Vagina (tissue), 2 donors: Measurements from ENCODE around the gene CAB39L. TPM values are rescaled to one million over a fixed set of nuclear protein-coding genes. Genes with fewer than 3 reads are reported as not detected.

Source experiments
- DNase-seq, 2 donors: peaks; one replicate each; pipeline ENCODE4 v3.0.0-alpha.2; 2017; ENCODE audit errors: extremely low spot score in 2 of 2
- H3K27ac ChIP-seq: fragments of 200-600 bp; sonication (generic); one replicate; pipeline ENCODE4 v1.5.1; 2019
- H3K27me3 ChIP-seq: fragments of 200-600 bp; sonication (generic); one replicate; pipeline ENCODE4 v1.5.1; 2019
- H3K36me3 ChIP-seq, 2 donors: fragments of 200-600 bp; sonication (generic); one replicate each; pipeline ENCODE4 v1.5.1; 2017 to 2019
- H3K4me1 ChIP-seq: fragments of 200-600 bp; sonication (generic); one replicate; pipeline ENCODE4 v1.5.1; 2019
- H3K4me3 ChIP-seq, 2 donors: fragments of 200-600 bp; sonication (generic); 1 replicate in 1 of 2; 2 replicates in 1 of 2; pipeline ENCODE4 v1.5.1; 2016 to 2019
- H3K9me3 ChIP-seq: fragments of 200-600 bp; sonication (generic); one replicate; pipeline ENCODE4 v1.5.1; 2019
- POLR2A ChIP-seq, 2 donors: fragments of 450-650 bp; IDR thresholded peaks; one replicate each; pipeline ENCODE4 v1.6.1; 2017; ENCODE audit warnings: antibody characterized with exemption in 2 of 2, mild to moderate bottlenecking in 2 of 2, moderate library complexity in 2 of 2
- POLR2AphosphoS5 ChIP-seq, 2 donors: sonication (generic); formaldehyde crosslinking; IDR thresholded peaks; one replicate each; pipeline ENCODE4 v1.9.0; 2017; ENCODE audit warnings: antibody characterized with exemption in 2 of 2, mild to moderate bottlenecking in 2 of 2, low read depth in 1 of 2; ENCODE audit not compliant: insufficient read depth in 1 of 2
- intact Hi-C: fragments of 100-400 bp; cut with DNase I; formaldehyde crosslinking; loops from one replicate; pipeline ENCODE4 v1.15.1; 2023
- total RNA-seq: library from RNA; depleted of rRNA; stranded (reverse); fragments of >200 nt; gene quantifications from one replicate; pipeline ENCODE4 v1.2.3, GENCODE V29; 2016
- TF ChIP-seq, protein P1 (sequence below), 3 experiments: fragments of 450-650 bp in 2 of 3; fragments of 200-600 bp in 1 of 3; sonication (generic) in 1 of 3; IDR thresholded peaks; one replicate each; pipeline ENCODE4 v1.5.1; 2017 to 2019; ENCODE audit warnings: antibody characterized with exemption in 3 of 3, mild to moderate bottlenecking in 2 of 3, moderate library complexity in 2 of 3

Gene CAB39L
- total RNA-seq, 1 donor from 2014 or later: 31.7 TPM

DNA sequence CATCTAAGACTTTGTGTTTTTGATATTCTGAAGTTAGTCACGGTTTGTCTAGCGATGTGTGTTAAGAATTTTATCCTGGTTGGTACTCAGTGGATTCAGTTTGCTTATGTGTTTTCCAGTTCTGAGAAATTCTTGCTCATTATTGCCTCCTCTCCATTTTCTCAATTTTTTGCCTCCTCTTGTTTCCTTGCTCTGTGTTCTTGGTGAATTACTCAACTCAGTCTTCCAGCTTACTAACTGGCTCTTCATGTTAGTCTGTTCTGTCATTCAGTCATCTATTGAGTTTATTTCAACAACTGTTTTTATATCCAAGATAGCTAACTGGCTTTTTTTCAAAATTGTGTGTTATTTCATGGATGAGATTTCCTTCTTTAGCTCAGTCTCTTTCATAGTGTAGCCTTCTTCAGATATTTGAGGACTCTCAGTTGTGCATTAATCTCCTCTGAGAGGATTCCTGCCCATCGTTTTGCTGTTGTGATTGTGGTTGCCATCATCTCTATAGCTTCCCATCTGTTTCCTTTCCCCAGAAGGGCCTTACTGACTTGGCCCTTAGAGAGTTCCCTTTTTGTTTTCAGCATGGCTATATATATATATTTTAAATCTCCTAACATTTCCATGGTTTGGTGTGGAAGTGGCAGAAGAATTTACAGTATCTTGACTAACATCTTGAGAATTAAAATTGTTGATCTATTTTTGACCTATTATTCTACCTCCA, 6.4 kb upstream of the CAB39L start:
- H3K4me1 ChIP-seq: peaks cover 24% of the 10 kb centered on the region

DNA sequence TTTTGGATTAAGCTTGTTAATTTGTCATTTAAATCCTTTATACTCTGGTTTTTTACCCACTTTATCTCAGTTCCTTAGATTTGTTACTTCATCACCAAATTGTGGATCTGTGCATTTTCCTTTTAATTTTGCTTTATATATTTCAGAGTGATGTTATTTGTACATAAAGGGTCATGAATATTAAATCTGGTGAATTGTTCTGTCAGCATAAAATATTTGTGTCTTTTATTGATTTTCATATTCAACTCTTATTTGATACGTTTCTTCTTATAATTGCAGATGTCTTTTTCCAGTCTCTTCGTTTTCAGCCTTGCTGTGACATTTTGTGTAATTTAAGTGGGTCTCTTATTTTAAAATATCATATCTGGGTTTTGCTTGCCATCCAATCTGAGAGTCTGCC, 4.9 kb upstream of the CAB39L start:
- no peaks in the 10 kb centered on the region for H3K9me3 ChIP-seq
- H3K4me1 ChIP-seq: peaks cover 31% of the 10 kb centered on the region
- DNase-seq: no peak
- TF ChIP-seq, protein P1, sequence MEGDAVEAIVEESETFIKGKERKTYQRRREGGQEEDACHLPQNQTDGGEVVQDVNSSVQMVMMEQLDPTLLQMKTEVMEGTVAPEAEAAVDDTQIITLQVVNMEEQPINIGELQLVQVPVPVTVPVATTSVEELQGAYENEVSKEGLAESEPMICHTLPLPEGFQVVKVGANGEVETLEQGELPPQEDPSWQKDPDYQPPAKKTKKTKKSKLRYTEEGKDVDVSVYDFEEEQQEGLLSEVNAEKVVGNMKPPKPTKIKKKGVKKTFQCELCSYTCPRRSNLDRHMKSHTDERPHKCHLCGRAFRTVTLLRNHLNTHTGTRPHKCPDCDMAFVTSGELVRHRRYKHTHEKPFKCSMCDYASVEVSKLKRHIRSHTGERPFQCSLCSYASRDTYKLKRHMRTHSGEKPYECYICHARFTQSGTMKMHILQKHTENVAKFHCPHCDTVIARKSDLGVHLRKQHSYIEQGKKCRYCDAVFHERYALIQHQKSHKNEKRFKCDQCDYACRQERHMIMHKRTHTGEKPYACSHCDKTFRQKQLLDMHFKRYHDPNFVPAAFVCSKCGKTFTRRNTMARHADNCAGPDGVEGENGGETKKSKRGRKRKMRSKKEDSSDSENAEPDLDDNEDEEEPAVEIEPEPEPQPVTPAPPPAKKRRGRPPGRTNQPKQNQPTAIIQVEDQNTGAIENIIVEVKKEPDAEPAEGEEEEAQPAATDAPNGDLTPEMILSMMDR (IDR thresholded peaks at IDR 0.05): no peak
- TF ChIP-seq POLR2AphosphoS5 (IDR thresholded peaks at IDR 0.05; ENCODE audit: insufficient read depth in 1 of 2, low read depth in 1 of 2): no peak
- no peak for TF ChIP-seq POLR2A (IDR thresholded peaks at IDR 0.05)
- H3K27ac ChIP-seq: no peak overlapping the region
- H3K4me3 ChIP-seq: no peak overlapping the region
- intact Hi-C loops: no loop called here
- no peaks in the 10 kb centered on the region for H3K36me3 ChIP-seq
- no peaks in the 10 kb centered on the region for H3K27me3 ChIP-seq

More for the DNA sequence above, 6.4 kb upstream of the CAB39L start:
- Histone ChIP-seq H3K36me3 (no peaks in the 10 kb centered on the region), H3K4me3 (no peak overlapping the region), H3K9me3 (no peaks in the 10 kb centered on the region), H3K27ac (no peak overlapping the region), H3K27me3 (no peaks in the 10 kb centered on the region)
- TF ChIP-seq, protein P1 (IDR thresholded peaks at IDR 0.05): no peak
- TF ChIP-seq POLR2AphosphoS5 (IDR thresholded peaks at IDR 0.05; ENCODE audit: insufficient read depth in 1 of 2, low read depth in 1 of 2) (no peak), POLR2A (IDR thresholded peaks at IDR 0.05) (no peak)
- no peak for DNase-seq
- intact Hi-C loops: no loop called here

DNA sequence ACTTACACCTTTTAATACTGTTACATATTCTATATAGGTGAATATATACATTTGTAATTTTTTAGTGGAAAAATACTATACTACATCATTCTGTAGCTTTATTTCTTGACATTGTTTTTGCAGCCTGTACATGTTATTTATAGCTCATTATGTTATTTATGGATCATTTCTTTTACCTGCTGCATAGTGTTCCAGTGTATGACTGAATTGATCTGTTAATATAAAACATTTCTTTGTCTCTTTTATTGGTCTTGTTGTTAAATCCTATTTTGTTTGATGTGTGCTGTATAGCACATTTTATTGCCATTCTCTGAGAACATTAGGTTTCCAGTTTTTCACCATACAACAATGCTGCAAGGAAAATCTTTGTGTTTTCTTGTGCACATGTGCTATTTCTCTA, 2.6 kb upstream of the CAB39L start:
- H3K4me1 ChIP-seq: peaks cover 37% of the 10 kb centered on the region
- H3K36me3 ChIP-seq: no peaks in the 10 kb centered on the region
- H3K27me3 ChIP-seq: no peaks in the 10 kb centered on the region
- DNase-seq: no peak
- H3K27ac ChIP-seq: peak overlapping the region; percentile 98
- no peak overlapping the region for H3K4me3 ChIP-seq
- TF ChIP-seq, protein P1 (IDR thresholded peaks at IDR 0.05): no peak
- TF ChIP-seq POLR2A (IDR thresholded peaks at IDR 0.05) (no peak), POLR2AphosphoS5 (IDR thresholded peaks at IDR 0.05; ENCODE audit: insufficient read depth in 1 of 2, low read depth in 1 of 2) (no peak)
- intact Hi-C loops: no loop called here
- H3K9me3 ChIP-seq: no peaks in the 10 kb centered on the region

DNA sequence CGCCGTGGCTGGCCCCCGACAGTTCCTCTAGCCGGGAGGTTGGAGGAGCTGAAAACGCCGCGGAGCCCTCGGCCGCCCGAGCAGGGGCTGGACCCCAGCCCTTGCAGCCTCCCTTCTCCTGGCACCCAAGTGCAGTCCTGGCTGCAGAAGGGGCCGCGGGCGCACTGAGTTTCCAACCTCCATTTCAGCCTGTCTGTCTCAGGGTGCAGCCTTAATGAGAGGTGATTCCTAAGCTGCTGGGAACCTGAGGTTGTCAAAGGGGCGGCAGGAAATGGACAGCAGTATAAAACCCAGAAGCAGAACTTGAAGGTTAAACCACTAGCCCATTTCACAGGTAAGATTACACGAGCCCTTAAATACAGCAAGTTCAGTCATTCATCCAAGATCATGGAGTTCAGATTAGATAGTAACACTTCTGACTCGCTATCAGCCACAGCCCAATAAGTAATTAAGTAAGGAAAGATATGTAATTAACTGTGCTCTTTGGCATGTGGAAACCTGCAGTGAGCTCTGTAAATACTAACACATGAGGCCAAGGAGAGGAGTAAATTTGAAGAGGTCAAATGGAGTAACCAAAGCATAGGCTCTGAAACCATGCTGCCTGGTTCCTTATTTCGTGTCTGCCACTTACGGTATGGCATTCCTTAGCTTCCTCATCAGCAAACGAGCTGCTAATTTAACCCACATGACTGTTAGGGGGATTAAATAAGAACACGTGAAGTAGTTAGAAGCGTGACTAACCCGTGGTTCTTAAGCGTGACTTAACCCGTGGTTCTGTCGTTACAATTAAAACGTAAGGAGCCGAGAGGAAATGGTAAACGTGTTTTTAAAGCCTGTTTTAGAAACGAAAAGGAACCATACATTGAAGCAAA, 896 bp upstream of the CAB39L start:
- TF ChIP-seq, protein P1 (IDR thresholded peaks at IDR 0.05): no peak
- TF ChIP-seq POLR2AphosphoS5 (IDR thresholded peaks at IDR 0.05; ENCODE audit: insufficient read depth in 1 of 2, low read depth in 1 of 2): peak in 1 of 2 donors; percentile 96
- TF ChIP-seq POLR2A (IDR thresholded peaks at IDR 0.05): peak in 1 of 2 donors; percentile 38
- intact Hi-C loops: no loop called here
- H3K27me3 ChIP-seq: no peaks in the 10 kb centered on the region
- DNase-seq: no peak
- H3K27ac ChIP-seq: peak overlapping the region; percentile 98
- no peaks in the 10 kb centered on the region for H3K9me3 ChIP-seq
- H3K4me3 ChIP-seq: peak overlapping the region; percentile 62 to 86
- H3K4me1 ChIP-seq: peaks cover 37% of the 10 kb centered on the region
- H3K36me3 ChIP-seq: no peaks in the 10 kb centered on the region
